HCT116 (cell line): ENCODE data around the gene SORBS1. TPM values are rescaled to one million over a fixed set of nuclear protein-coding genes. Genes with fewer than 3 reads are reported as not detected.

Experiments used
- ATAC-seq: fragments of 200-7000 bp; cut with Tn5 transposase; 2 replicates; pipeline ENCODE4 v1.9.1; 2020; ENCODE audit warnings: mild to moderate bottlenecking, moderate library complexity
- BruUV-seq: library from RNA; stranded (reverse); fragments of 400-500 nt; replicated peaks from 2 replicates; lab custom pipeline; 2021; lab: Mats Ljungman, UMichigan
- CTCF ChIA-PET: fragments of 300-600 bp; sonication (Branson Sonifier 250); formaldehyde crosslinking; loops from one replicate; lab custom pipeline; 2021; ENCODE audit warnings: antibody characterized with exemption; lab: Charles Lee
- POLR2A ChIA-PET: fragments of 300-600, 350-600 bp; sonication (Branson Sonifier 250); formaldehyde crosslinking; loops from one replicate; lab custom pipeline; 2021; ENCODE audit warnings: antibody characterized with exemption; lab: Charles Lee
- RAD21 ChIA-PET, 2 experiments: fragments of 300-600 bp; sonication (Branson Sonifier 250); formaldehyde crosslinking; loops; one replicate each; lab custom pipeline; 2023; ENCODE audit warnings: low total read pairs in 2 of 2; ENCODE audit not compliant: uncharacterized antibody in 2 of 2, unreplicated experiment in 2 of 2, low non-redundant PET in 1 of 2; lab: Charles Lee
- DNase-seq: peaks from one replicate; pipeline ENCODE4 v3.0.0-alpha.2; 2010; ENCODE audit warnings: low read depth, low spot score
- H2AFZ ChIP-seq: fragments of 200-600 bp; shearing (Covaris generic), sonication (generic); 2 replicates; pipeline ENCODE4 v1.6.1; 2017; ENCODE audit warnings: low read depth, mixed run types, mixed read lengths, antibody characterized with exemption, low read length; ENCODE audit not compliant: poor library complexity, severe bottlenecking
- H3K27ac ChIP-seq: 2 replicates; pipeline ENCODE4 v1.5.1; 2012; ENCODE audit warnings: low read depth, low read length
- H3K27me3 ChIP-seq: fragments of 200-600 bp; sonication (generic); 2 replicates; pipeline ENCODE4 v1.6.1; 2016; ENCODE audit warnings: mixed run types, low read length, mixed read lengths; ENCODE audit not compliant: insufficient read depth
- H3K36me3 ChIP-seq, 2 experiments: fragments of 200-500 bp in 1 of 2; fragments of 200-600 bp in 1 of 2; sonication (Bioruptor generic) in 1 of 2; sonication (generic) in 1 of 2; 2 replicates each; pipeline versions ENCODE4 v1.5.1 to v1.6.1; 2014 to 2016; ENCODE audit warnings: low read length in 2 of 2, inconsistent platforms in 1 of 2, mixed read lengths in 1 of 2, mixed run types in 1 of 2; ENCODE audit not compliant: insufficient read depth in 2 of 2, control insufficient read depth in 1 of 2
- H3K4me1 ChIP-seq, 2 experiments: fragments of 200-600 bp in 1 of 2; sonication (generic) in 1 of 2; 2 replicates each; pipeline versions ENCODE4 v1.5.1 to v1.6.1; 2012 to 2017; ENCODE audit warnings: low read length in 2 of 2, inconsistent platforms in 1 of 2, mild to moderate bottlenecking in 1 of 2, mixed read lengths in 1 of 2, mixed run types in 1 of 2, moderate library complexity in 1 of 2; ENCODE audit not compliant: insufficient read depth in 2 of 2, control insufficient read depth in 1 of 2
- H3K4me2 ChIP-seq: fragments of 200-600 bp; sonication (generic); 2 replicates; pipeline ENCODE4 v1.6.1; 2017; ENCODE audit warnings: mixed run types, low read length, mixed read lengths
- H3K4me3 ChIP-seq, 2 experiments: fragments of 200-600 bp in 1 of 2; sonication (generic) in 1 of 2; replicated peaks in 1 of 2; 2 replicates each; pipeline ENCODE4 v1.5.1; 2011 to 2016; ENCODE audit warnings: low read length in 2 of 2, control low read depth in 1 of 2, low read depth in 1 of 2, mild to moderate bottlenecking in 1 of 2, mixed read lengths in 1 of 2, mixed run types in 1 of 2
- H3K79me2 ChIP-seq: fragments of 200-600 bp; sonication (generic); 2 replicates; pipeline ENCODE4 v1.6.1; 2017; ENCODE audit warnings: mild to moderate bottlenecking, mixed run types, low read length, moderate library complexity, mixed read lengths; ENCODE audit not compliant: insufficient read depth
- H3K9ac ChIP-seq: fragments of 200-600 bp; sonication (generic); 2 replicates; pipeline ENCODE4 v1.6.1; 2016; ENCODE audit warnings: low read length, mixed read lengths
- H3K9me2 ChIP-seq: fragments of 200-600 bp; sonication (generic), shearing (Covaris generic); 2 replicates; pipeline ENCODE4 v1.6.1; 2017; ENCODE audit warnings: mixed run types, mild to moderate bottlenecking, moderate library complexity; ENCODE audit not compliant: insufficient read depth
- H3K9me3 ChIP-seq, 2 experiments: fragments of 200-500 bp in 1 of 2; fragments of 200-600 bp in 1 of 2; sonication (Bioruptor generic) in 1 of 2; sonication (generic) in 1 of 2; 2 replicates each; pipeline ENCODE4 v1.6.1; 2014 to 2017; ENCODE audit warnings: low read length in 2 of 2, mixed read lengths in 2 of 2, inconsistent platforms in 1 of 2, low read depth in 1 of 2, mild to moderate bottlenecking in 1 of 2, mixed run types in 1 of 2, moderate library complexity in 1 of 2; ENCODE audit not compliant: control insufficient read depth in 1 of 2, insufficient read depth in 1 of 2
- H4K20me1 ChIP-seq: fragments of 200-600 bp; sonication (generic), shearing (Covaris generic); 2 replicates; pipeline ENCODE4 v1.6.1; 2017; ENCODE audit warnings: mixed run types, mild to moderate bottlenecking, moderate library complexity; ENCODE audit not compliant: insufficient read depth
- CBX3 ChIP-seq: IDR thresholded peaks from 2 replicates; pipeline ENCODE4 v1.6.1; 2012; ENCODE audit warnings: low read depth
- CEBPB ChIP-seq: IDR thresholded peaks from 2 replicates; pipeline ENCODE4 v1.6.1; 2012; ENCODE audit warnings: low read depth
- EGR1 ChIP-seq: IDR thresholded peaks from 2 replicates; pipeline ENCODE4 v1.6.1; 2012; ENCODE audit warnings: low read depth
- ELF1 ChIP-seq: IDR thresholded peaks from 2 replicates; pipeline ENCODE4 v1.6.1; 2012; ENCODE audit warnings: low read depth, borderline replicate concordance
- EZH2 ChIP-seq: fragments of 200-600 bp; sonication (generic); IDR thresholded peaks from 2 replicates; pipeline ENCODE4 v1.6.1; 2017; ENCODE audit warnings: antibody characterized with exemption, mixed run types
- EZH2phosphoT487 ChIP-seq: fragments of 200-600 bp; IDR thresholded peaks from 2 replicates; pipeline ENCODE4 v1.6.1; 2018; ENCODE audit warnings: antibody characterized with exemption, borderline replicate concordance
- FOSL1 ChIP-seq: IDR thresholded peaks from 2 replicates; pipeline ENCODE4 v1.6.1; 2012; ENCODE audit warnings: low read depth
- JUND ChIP-seq: IDR thresholded peaks from 2 replicates; pipeline ENCODE4 v1.6.1; 2012
- POLR2A ChIP-seq: IDR thresholded peaks from 2 replicates; pipeline ENCODE4 v1.7.0; 2011; ENCODE audit warnings: borderline replicate concordance; ENCODE audit not compliant: insufficient read depth, insufficient read length; ENCODE audit errors: extremely low read depth
- POLR2AphosphoS5 ChIP-seq: IDR thresholded peaks from 2 replicates; pipeline ENCODE4 v1.6.1; 2011; ENCODE audit warnings: mild to moderate bottlenecking, low read depth, low read length, moderate library complexity
- RAD21 ChIP-seq: IDR thresholded peaks from 2 replicates; pipeline ENCODE4 v1.6.1; 2012; ENCODE audit warnings: low read depth, mild to moderate bottlenecking
- SIN3A ChIP-seq: IDR thresholded peaks from 2 replicates; pipeline ENCODE4 v1.6.1; 2012; ENCODE audit warnings: low read depth
- SP1 ChIP-seq: IDR thresholded peaks from 2 replicates; pipeline ENCODE4 v1.6.1; 2012; ENCODE audit warnings: low read depth
- SRF ChIP-seq: IDR thresholded peaks from 2 replicates; pipeline ENCODE4 v1.6.1; 2012; ENCODE audit warnings: low read depth
- ZNF274 ChIP-seq: fragments of 200-500 bp; sonication (Bioruptor generic); IDR thresholded peaks from 2 replicates; pipeline ENCODE4 v1.6.1; 2014; ENCODE audit warnings: mild to moderate bottlenecking, low read depth, low read length, inconsistent platforms
- intact Hi-C: fragments of 100-400 bp; cut with micrococcal nuclease; formaldehyde crosslinking; loops from 2 replicates; pipeline ENCODE4 v1.10.0; 2022
- total RNA-seq: library from RNA; stranded (reverse); gene quantifications from one replicate; pipeline ENCODE4 v1.2.1, GENCODE V29; 2021; ENCODE audit not compliant: unreplicated experiment
- TF ChIP-seq, protein P1 (sequence below), 3 experiments: fragments of 200-600 bp in 1 of 3; sonication (generic) in 1 of 3; IDR thresholded peaks in 2 of 3; conservative IDR thresholded peaks in 1 of 3; 2 replicates each; pipeline ENCODE4 v1.5.1; 2012 to 2017; ENCODE audit warnings: low read depth in 2 of 3, low read length in 2 of 3, antibody characterized with exemption in 1 of 3, borderline replicate concordance in 1 of 3, control low read depth in 1 of 3, mild to moderate bottlenecking in 1 of 3, mixed read lengths in 1 of 3, mixed run types in 1 of 3, moderate library complexity in 1 of 3; ENCODE audit not compliant: insufficient read depth in 1 of 3
- TF ChIP-seq, protein P2 (sequence below): IDR thresholded peaks from 2 replicates; pipeline ENCODE4 v1.6.1; 2012; ENCODE audit warnings: low read depth
- TF ChIP-seq, protein P3 (sequence below): IDR thresholded peaks from 2 replicates; pipeline ENCODE4 v1.6.1; 2012
- TF ChIP-seq, protein P4 (sequence below): IDR thresholded peaks from 2 replicates; pipeline ENCODE4 v1.6.1; 2012

Gene SORBS1
- total RNA-seq, 1 experiment from 2014 or later: 3.4 TPM

DNA sequence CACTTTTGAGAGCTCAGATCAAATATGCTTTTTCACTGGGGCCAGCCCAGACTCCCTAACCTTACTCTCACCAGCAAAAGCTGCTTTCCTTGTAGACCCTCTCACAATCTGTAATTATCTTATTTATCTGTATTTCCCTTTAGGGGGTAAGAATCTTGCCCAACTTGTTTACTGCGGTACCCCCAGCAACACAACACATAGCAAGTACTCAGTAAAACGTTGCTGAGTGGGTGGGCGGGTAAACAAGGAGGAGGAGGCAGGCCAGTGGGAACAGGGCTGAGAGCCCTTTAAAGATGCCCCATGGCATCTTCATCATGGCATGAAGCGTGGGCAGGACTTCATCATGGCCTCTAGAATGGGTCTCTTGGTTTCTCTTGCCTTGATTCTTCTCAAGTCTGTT lies 64.2 kb downstream of the SORBS1 start:
- RAD21 ChIA-PET: no interaction called here
- DNase-seq (no peak), ATAC-seq (no peak)
- no peaks in the 10 kb centered on the region for H3K27me3 ChIP-seq
- H3K9me3 ChIP-seq: no peaks in the 10 kb centered on the region
- POLR2A ChIA-PET: no interaction called here
- H3K4me2 ChIP-seq: no peak overlapping the region
- intact Hi-C loops: no loop called here
- H3K79me2 ChIP-seq: no peaks in the 10 kb centered on the region
- no TSS peak for BruUV-seq
- no peak overlapping the region for H3K4me3 ChIP-seq
- H3K27ac ChIP-seq: no peak overlapping the region
- TF ChIP-seq, protein P1, sequence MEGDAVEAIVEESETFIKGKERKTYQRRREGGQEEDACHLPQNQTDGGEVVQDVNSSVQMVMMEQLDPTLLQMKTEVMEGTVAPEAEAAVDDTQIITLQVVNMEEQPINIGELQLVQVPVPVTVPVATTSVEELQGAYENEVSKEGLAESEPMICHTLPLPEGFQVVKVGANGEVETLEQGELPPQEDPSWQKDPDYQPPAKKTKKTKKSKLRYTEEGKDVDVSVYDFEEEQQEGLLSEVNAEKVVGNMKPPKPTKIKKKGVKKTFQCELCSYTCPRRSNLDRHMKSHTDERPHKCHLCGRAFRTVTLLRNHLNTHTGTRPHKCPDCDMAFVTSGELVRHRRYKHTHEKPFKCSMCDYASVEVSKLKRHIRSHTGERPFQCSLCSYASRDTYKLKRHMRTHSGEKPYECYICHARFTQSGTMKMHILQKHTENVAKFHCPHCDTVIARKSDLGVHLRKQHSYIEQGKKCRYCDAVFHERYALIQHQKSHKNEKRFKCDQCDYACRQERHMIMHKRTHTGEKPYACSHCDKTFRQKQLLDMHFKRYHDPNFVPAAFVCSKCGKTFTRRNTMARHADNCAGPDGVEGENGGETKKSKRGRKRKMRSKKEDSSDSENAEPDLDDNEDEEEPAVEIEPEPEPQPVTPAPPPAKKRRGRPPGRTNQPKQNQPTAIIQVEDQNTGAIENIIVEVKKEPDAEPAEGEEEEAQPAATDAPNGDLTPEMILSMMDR (IDR thresholded peaks at IDR 0.05 in 2 of 3, conservative IDR thresholded peaks at IDR 0.05 in 1 of 3; ENCODE audit: borderline replicate concordance in 1 of 3, insufficient read depth in 1 of 3, low read depth in 2 of 3, low read length in 2 of 3): no peak
- TF ChIP-seq CEBPB: no peak
- TF ChIP-seq POLR2AphosphoS5: no peak
- TF ChIP-seq POLR2A: no peak
- TF ChIP-seq, protein P2, sequence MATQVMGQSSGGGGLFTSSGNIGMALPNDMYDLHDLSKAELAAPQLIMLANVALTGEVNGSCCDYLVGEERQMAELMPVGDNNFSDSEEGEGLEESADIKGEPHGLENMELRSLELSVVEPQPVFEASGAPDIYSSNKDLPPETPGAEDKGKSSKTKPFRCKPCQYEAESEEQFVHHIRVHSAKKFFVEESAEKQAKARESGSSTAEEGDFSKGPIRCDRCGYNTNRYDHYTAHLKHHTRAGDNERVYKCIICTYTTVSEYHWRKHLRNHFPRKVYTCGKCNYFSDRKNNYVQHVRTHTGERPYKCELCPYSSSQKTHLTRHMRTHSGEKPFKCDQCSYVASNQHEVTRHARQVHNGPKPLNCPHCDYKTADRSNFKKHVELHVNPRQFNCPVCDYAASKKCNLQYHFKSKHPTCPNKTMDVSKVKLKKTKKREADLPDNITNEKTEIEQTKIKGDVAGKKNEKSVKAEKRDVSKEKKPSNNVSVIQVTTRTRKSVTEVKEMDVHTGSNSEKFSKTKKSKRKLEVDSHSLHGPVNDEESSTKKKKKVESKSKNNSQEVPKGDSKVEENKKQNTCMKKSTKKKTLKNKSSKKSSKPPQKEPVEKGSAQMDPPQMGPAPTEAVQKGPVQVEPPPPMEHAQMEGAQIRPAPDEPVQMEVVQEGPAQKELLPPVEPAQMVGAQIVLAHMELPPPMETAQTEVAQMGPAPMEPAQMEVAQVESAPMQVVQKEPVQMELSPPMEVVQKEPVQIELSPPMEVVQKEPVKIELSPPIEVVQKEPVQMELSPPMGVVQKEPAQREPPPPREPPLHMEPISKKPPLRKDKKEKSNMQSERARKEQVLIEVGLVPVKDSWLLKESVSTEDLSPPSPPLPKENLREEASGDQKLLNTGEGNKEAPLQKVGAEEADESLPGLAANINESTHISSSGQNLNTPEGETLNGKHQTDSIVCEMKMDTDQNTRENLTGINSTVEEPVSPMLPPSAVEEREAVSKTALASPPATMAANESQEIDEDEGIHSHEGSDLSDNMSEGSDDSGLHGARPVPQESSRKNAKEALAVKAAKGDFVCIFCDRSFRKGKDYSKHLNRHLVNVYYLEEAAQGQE: no peak
- TF ChIP-seq EZH2phosphoT487: no peak
- no peak for TF ChIP-seq FOSL1
- no peak for TF ChIP-seq RAD21
- TF ChIP-seq EGR1: no peak
- TF ChIP-seq EZH2: no peak
- TF ChIP-seq ELF1: no peak
- TF ChIP-seq SP1: no peak
- TF ChIP-seq, protein P3, sequence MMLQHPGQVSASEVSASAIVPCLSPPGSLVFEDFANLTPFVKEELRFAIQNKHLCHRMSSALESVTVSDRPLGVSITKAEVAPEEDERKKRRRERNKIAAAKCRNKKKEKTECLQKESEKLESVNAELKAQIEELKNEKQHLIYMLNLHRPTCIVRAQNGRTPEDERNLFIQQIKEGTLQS: no peak
- TF ChIP-seq, protein P4, sequence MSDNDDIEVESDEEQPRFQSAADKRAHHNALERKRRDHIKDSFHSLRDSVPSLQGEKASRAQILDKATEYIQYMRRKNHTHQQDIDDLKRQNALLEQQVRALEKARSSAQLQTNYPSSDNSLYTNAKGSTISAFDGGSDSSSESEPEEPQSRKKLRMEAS: no peak
- TF ChIP-seq SRF: no peak
- TF ChIP-seq SIN3A: no peak
- TF ChIP-seq ZNF274: no peak
- no peak for TF ChIP-seq JUND
- no peak for TF ChIP-seq CBX3
- CTCF ChIA-PET: interaction anchor here (0.6 kb wide), 1 partner anchor 11 kb away, joined by 3 read pairs; no protein-coding TSS in a partner anchor
- no peak overlapping the region for H3K9ac ChIP-seq
- H3K4me1 ChIP-seq: no peaks in the 10 kb centered on the region
- H2AFZ ChIP-seq: no peak overlapping the region
- H3K9me2 ChIP-seq: no peaks in the 10 kb centered on the region
- H3K36me3 ChIP-seq: no peaks in the 10 kb centered on the region
- H4K20me1 ChIP-seq: no peaks in the 10 kb centered on the region
